DND-41 (cell line): Measurements from ENCODE around the gene NEDD4.
"Not testable (repeated sequence)": the region's sequence is repeated elsewhere in the genome, so short reads cannot be mapped to it uniquely, and the experiment has no call there.

ENCODE experiments used
- ATAC-seq: fragments of 200-7000 bp; cut with Tn5 transposase; 3 replicates; pipeline ENCODE4 v1.9.1; 2021; ENCODE audit warnings: low read depth; ENCODE audit not compliant: insufficient read depth
- DNase-seq: peaks from one replicate; pipeline ENCODE4 v3.0.0-alpha.2; 2020
- H2AFZ ChIP-seq: 2 replicates; pipeline ENCODE4 v1.6.0; 2012; ENCODE audit warnings: low read depth, low read length
- H3K27ac ChIP-seq: 2 replicates; pipeline ENCODE4 v1.5.1; 2012; ENCODE audit warnings: low read length, inconsistent platforms
- H3K27me3 ChIP-seq: fragments of 200-600 bp; sonication (generic); 2 replicates; pipeline ENCODE4 v1.6.0; 2012; ENCODE audit warnings: low read length, mild to moderate bottlenecking, inconsistent platforms; ENCODE audit not compliant: insufficient read depth, poor library complexity
- H3K36me3 ChIP-seq: 2 replicates; pipeline ENCODE4 v1.5.1; 2012; ENCODE audit warnings: low read length, inconsistent platforms; ENCODE audit not compliant: insufficient read depth
- H3K4me1 ChIP-seq: 2 replicates; pipeline ENCODE4 v1.5.1; 2012; ENCODE audit warnings: mild to moderate bottlenecking, low read length; ENCODE audit not compliant: insufficient read depth
- H3K4me2 ChIP-seq: 2 replicates; pipeline ENCODE4 v1.6.0; 2012; ENCODE audit warnings: mild to moderate bottlenecking, moderate library complexity, low read length, inconsistent platforms; ENCODE audit not compliant: insufficient read depth
- H3K4me3 ChIP-seq, 2 experiments: fragments of 200-600 bp in 1 of 2; shearing (Covaris generic) in 1 of 2; 2 replicates each; pipeline ENCODE4 v1.5.1; 2012 to 2016; ENCODE audit warnings: inconsistent platforms in 2 of 2, low read length in 2 of 2, mild to moderate bottlenecking in 2 of 2, low read depth in 1 of 2, moderate library complexity in 1 of 2
- H3K79me2 ChIP-seq: 2 replicates; pipeline ENCODE4 v1.6.0; 2012; ENCODE audit warnings: low read length, inconsistent platforms; ENCODE audit not compliant: insufficient read depth
- H3K9ac ChIP-seq: 2 replicates; pipeline ENCODE4 v1.6.0; 2012; ENCODE audit warnings: low read depth, mild to moderate bottlenecking, inconsistent platforms, low read length, moderate library complexity
- H3K9me3 ChIP-seq: 2 replicates; pipeline ENCODE4 v1.5.1; 2012; ENCODE audit warnings: low read length, moderate library complexity, mild to moderate bottlenecking, inconsistent platforms; ENCODE audit not compliant: insufficient read depth, severe bottlenecking
- H4K20me1 ChIP-seq: 2 replicates; pipeline ENCODE4 v1.6.0; 2012; ENCODE audit warnings: low read length; ENCODE audit not compliant: insufficient read depth
- EZH2 ChIP-seq: IDR thresholded peaks from 3 replicates; pipeline ENCODE4 v1.6.1; 2012; ENCODE audit warnings: borderline replicate concordance, low read depth, mild to moderate bottlenecking, moderate library complexity, low read length, inconsistent platforms; ENCODE audit not compliant: severe bottlenecking
- TF ChIP-seq, protein P1 (sequence below): IDR thresholded peaks from 2 replicates; pipeline ENCODE4 v1.5.1; 2012; ENCODE audit warnings: borderline replicate concordance, low read length, moderate library complexity, mild to moderate bottlenecking; ENCODE audit not compliant: poor library complexity, severe bottlenecking; ENCODE audit errors: extremely low read depth

The NEDD4 gene

DNA sequence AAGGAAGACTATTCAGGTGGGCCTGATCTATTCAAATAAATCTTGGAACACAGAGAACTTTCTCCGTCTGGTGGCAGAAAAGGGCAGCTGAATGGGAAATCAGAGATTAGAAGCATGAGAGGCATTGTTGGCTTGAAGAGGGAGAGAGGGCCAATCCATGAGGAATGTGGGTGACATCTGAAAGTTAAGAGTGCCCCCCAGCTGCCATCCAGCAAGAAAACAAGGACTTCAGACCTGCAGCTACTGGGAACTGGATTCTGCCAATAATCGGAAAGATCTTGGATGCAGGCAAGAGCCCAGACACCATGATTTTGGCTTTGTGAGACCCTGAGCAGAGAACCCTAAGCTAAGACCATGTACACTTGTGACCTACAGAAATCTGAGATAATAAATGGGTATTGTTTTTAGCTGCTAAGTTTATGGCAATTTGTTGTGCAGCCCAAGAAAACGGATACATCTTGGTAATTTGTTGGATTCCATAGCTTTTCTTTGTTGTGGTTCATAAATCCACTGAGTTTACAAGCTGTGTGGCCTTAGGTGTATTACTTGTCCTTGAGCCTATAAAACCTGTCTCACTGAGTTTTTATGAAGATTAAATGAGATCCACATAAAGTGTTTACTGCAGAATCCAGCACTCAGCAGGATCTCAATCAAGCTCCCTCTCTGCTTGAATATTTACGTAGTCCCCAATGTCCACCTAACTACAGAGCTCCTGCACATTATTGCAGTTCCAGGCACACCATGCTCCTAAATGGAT lies 168.4 kb downstream of the NEDD4 start:
- H3K4me2 ChIP-seq, result no peak overlapping the region
- ATAC-seq, result no peak
- H4K20me1 ChIP-seq, result no peaks in the 10 kb centered on the region
- no peak overlapping the region for H3K27ac ChIP-seq
- no peaks in the 10 kb centered on the region for H3K36me3 ChIP-seq
- H2AFZ ChIP-seq, result no peak overlapping the region
- H3K9ac ChIP-seq, result no peak overlapping the region
- H3K79me2 ChIP-seq, result no peaks in the 10 kb centered on the region
- TF ChIP-seq, protein P1, sequence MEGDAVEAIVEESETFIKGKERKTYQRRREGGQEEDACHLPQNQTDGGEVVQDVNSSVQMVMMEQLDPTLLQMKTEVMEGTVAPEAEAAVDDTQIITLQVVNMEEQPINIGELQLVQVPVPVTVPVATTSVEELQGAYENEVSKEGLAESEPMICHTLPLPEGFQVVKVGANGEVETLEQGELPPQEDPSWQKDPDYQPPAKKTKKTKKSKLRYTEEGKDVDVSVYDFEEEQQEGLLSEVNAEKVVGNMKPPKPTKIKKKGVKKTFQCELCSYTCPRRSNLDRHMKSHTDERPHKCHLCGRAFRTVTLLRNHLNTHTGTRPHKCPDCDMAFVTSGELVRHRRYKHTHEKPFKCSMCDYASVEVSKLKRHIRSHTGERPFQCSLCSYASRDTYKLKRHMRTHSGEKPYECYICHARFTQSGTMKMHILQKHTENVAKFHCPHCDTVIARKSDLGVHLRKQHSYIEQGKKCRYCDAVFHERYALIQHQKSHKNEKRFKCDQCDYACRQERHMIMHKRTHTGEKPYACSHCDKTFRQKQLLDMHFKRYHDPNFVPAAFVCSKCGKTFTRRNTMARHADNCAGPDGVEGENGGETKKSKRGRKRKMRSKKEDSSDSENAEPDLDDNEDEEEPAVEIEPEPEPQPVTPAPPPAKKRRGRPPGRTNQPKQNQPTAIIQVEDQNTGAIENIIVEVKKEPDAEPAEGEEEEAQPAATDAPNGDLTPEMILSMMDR, result no peak
- TF ChIP-seq EZH2, result no peak
- no peaks in the 10 kb centered on the region for H3K9me3 ChIP-seq
- H3K27me3 ChIP-seq, result no peaks in the 10 kb centered on the region
- peaks cover 8% of the 10 kb centered on the region for H3K4me1 ChIP-seq
- H3K4me3 ChIP-seq, result no peak overlapping the region
- no peak for DNase-seq

DNA sequence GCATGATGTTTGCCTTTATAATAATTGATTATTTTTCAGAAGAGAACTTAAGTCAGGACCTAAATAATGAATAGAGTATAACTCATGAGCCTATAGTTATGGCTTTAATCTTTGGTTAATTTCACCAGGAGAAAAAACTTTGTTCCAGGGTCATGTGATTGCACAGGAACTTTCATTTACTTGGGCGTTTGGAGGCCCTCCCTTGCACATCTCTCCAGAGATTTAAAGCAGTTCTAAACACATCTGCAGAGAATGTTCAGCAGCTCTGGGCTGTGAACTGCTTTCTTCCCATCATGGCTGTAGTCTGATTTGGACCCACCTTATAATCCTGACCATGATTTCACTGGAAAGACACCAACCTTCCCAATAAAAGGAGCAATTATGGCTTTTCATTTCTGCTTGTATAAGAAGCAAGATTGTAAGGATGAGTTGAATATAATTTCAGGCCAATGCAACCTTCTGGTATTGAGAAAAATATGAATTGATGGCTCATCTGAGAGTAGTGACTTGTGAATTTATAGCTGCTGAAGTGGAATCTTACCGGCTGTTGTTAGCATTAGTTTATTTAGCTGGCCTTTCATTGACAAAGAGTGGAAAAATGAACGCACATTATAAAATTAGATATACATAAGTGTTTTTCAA lies 169.6 kb downstream of the NEDD4 start:
- H3K27ac ChIP-seq, result no peak overlapping the region
- H3K79me2 ChIP-seq, result no peaks in the 10 kb centered on the region
- ATAC-seq (no peak), DNase-seq (no peak)
- no peaks in the 10 kb centered on the region for H4K20me1 ChIP-seq
- H3K4me2 ChIP-seq, result no peak overlapping the region
- H3K9me3 ChIP-seq, result no peaks in the 10 kb centered on the region
- no peak overlapping the region for H2AFZ ChIP-seq
- no peak for TF ChIP-seq EZH2
- TF ChIP-seq, protein P1, result no peak
- no peak overlapping the region for H3K4me3 ChIP-seq
- no peak overlapping the region for H3K9ac ChIP-seq
- H3K36me3 ChIP-seq, result no peaks in the 10 kb centered on the region
- no peaks in the 10 kb centered on the region for H3K27me3 ChIP-seq
- no peaks in the 10 kb centered on the region for H3K4me1 ChIP-seq

DNA sequence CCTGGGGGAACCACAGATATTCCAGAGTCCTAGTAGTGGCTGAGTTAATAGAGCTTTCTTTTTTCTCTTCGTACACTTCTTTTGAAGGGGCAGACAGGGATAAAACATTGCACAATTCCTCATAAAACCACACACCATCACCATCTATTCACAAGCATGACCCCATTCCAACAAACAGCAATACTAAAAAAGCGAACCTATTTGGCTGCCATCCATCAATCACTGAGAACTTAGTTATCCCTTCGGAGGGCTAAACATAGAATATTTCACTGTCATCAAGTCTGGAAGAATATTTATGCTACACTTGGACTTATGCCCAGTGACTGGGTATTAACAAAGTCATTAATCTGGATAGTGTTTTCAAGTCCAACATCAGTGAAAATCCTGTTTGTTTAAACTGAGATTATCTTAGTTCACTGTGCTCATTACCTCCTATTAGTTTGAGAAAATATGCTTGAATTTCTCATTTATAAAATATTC lies 170.2 kb downstream of the NEDD4 start:
- Histone ChIP-seq H3K4me3 (no peak overlapping the region), H3K27me3 (no peaks in the 10 kb centered on the region), H4K20me1 (no peaks in the 10 kb centered on the region), H2AFZ (no peak overlapping the region), H3K9ac (no peak overlapping the region), H3K36me3 (no peaks in the 10 kb centered on the region), H3K27ac (no peak overlapping the region), H3K4me1 (no peaks in the 10 kb centered on the region), H3K79me2 (no peaks in the 10 kb centered on the region), H3K4me2 (no peak overlapping the region), H3K9me3 (no peaks in the 10 kb centered on the region)
- ATAC-seq (no peak), DNase-seq (no peak)
- TF ChIP-seq EZH2, result no peak
- TF ChIP-seq, protein P1, result no peak

DNA sequence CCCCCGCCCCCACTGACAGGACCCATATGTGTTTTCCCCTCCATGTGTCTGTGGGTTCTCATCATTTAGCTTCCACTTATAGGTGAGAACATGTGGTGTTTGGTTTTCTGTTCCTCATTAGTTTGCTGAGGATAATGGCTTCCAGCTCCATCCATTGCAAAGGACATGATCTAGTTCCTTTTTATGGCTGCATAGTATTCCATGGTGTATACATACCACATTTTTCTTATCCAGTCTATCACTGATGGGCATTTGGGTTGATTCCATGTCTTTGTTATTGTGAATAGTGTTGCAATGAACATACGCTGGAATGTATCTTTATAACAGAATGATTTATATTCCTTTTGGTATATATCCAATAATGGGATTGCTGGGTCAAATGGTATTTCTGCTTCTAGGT lies 171.7 kb downstream of the NEDD4 start:
- H3K36me3 ChIP-seq, H4K20me1 ChIP-seq, DNase-seq, H3K27ac ChIP-seq, H3K9ac ChIP-seq, H3K79me2 ChIP-seq, H2AFZ ChIP-seq, H3K4me2 ChIP-seq, ATAC-seq, H3K4me1 ChIP-seq, H3K4me3 ChIP-seq, H3K27me3 ChIP-seq, H3K9me3 ChIP-seq: not testable (repeated sequence)
